K562 (cell line): ENCODE measurements around the gene IRAK2. TPM values are rescaled to one million over a fixed set of nuclear protein-coding genes. Genes with fewer than 3 reads are reported as not detected.

Experiments
- PTTG1 ChIP-seq: fragments of 450-650 bp; IDR thresholded peaks from 2 replicates; pipeline ENCODE4 v1.6.1; 2016; ENCODE audit warnings: low read depth, mild to moderate bottlenecking, missing genetic modification characterization, missing compliant biosample characterization
- RCOR1 ChIP-seq, 2 experiments: IDR thresholded peaks; 2 replicates each; pipeline ENCODE4 v1.6.1; 2012; ENCODE audit warnings: low read depth in 2 of 2, low read length in 2 of 2, borderline replicate concordance in 1 of 2, improper control_type of control experiment in 1 of 2
- SIX5 ChIP-seq, 2 experiments: IDR thresholded peaks; 2 replicates each; pipeline ENCODE4 v1.6.1; 2011; ENCODE audit warnings: low read length in 2 of 2, borderline replicate concordance in 1 of 2, low read depth in 1 of 2, mild to moderate bottlenecking in 1 of 2, moderate library complexity in 1 of 2; ENCODE audit not compliant: insufficient read depth in 1 of 2
- ZNF668 ChIP-seq: fragments of 250-450 bp; sonication (Bioruptor Pico); IDR thresholded peaks from 2 replicates; pipeline ENCODE4 v1.8.0; 2022; ENCODE audit warnings: mild to moderate bottlenecking, inconsistent platforms
- polyA plus RNA-seq, 8 experiments: library from polyadenylated mRNA; depleted of rRNA in 4 of 8; stranded (reverse) in 5 of 8; unstranded in 3 of 8; fragments of >200 nt; fragmentation: Nextera tagmentation in 2 of 8; fragmentation: Illumina TruSeq in 1 of 8; extraction: Ambion mirVana in 2 of 8; extraction: Trizol in 1 of 8; gene quantifications; 2 replicates each; pipeline versions ENCODE4 v1.2.1 to v1.2.3, GENCODE V29; 2011 to 2014; ENCODE audit warnings: inconsistent platforms in 1 of 8, missing spikeins in 1 of 8
- total RNA-seq, 7 experiments: library from RNA; depleted of rRNA in 6 of 7; stranded (reverse); fragments of >200 nt in 6 of 7; fragmentation: Illumina TruSeq in 2 of 7; extraction: Trizol in 2 of 7; gene quantifications; 2 replicates each; pipeline versions ENCODE4 v1.2.1 to v1.2.3, GENCODE V29; 2011 to 2021; ENCODE audit warnings: low replicate concordance in 1 of 7
- TF ChIP-seq, protein P1 (sequence below): fragments of 250-450 bp; sonication (Bioruptor Pico); IDR thresholded peaks from 2 replicates; pipeline ENCODE4 v1.5.0; 2021
- TF ChIP-seq, protein P2 (sequence below): fragments of 450-650 bp; IDR thresholded peaks from 2 replicates; pipeline ENCODE4 v1.6.1; 2016; ENCODE audit warnings: mild to moderate bottlenecking, moderate library complexity
- TF ChIP-seq, protein P3 (sequence below): fragments of 250-450 bp; sonication (Bioruptor Pico); IDR thresholded peaks from 2 replicates; pipeline ENCODE4 v1.4.0; 2020; ENCODE audit warnings: mild to moderate bottlenecking, moderate library complexity

IRAK2 gene
- total and polyA plus RNA-seq, 9 of the 15 experiments (the other 6 are each of a cell fraction or from before 2014, with no cell fraction given) = 0.42 to 4.4 (median 2.7) TPM

DNA sequence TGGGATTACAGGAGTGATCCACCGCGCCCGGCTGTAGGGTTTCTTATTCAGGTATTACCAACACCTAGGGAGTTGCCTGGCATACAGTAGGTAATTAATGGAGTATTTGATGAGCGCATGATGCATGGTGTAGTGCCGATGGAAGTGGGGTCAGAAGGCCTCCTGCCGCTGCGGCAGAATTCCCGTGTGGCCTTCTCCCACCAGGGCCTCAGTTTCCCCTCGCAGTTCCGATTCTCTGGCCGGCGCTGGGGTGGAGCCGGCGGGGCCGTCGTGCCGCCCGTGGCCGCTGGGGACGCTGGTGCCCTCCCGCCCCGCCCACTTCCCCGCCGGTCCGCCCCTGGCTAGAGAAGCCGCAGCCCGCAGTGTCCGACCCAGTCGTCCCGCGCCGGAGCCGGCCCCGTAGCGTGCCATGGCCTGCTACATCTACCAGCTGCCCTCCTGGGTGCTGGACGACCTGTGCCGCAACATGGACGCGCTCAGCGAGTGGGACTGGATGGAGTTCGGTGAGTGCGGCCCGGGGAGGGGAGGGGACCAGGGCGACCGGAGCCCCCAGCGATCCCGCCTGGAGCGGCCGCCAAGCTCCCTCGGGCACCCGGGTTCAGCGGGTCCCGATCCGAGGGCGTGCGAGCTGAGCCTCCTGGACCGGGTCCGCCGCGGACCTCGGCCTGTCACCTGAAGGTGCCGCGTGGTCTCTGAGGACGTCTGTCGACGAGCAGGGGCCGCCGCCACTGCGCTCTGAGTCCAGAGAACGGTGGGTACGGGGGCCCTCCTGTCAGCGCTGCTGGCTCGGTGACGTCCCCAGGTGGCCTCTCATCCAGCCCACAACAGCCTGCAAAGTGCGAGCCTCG lies at the start of gene IRAK2 (continued):
- TF ChIP-seq RCOR1 (IDR thresholded peaks at IDR 0.05; ENCODE audit: borderline replicate concordance in 1 of 2, low read depth in 2 of 2, low read length in 2 of 2) = peak in 1 of 2 experiments; percentile 32; a peak in 1 of 4 replicates
- TF ChIP-seq, protein P1, sequence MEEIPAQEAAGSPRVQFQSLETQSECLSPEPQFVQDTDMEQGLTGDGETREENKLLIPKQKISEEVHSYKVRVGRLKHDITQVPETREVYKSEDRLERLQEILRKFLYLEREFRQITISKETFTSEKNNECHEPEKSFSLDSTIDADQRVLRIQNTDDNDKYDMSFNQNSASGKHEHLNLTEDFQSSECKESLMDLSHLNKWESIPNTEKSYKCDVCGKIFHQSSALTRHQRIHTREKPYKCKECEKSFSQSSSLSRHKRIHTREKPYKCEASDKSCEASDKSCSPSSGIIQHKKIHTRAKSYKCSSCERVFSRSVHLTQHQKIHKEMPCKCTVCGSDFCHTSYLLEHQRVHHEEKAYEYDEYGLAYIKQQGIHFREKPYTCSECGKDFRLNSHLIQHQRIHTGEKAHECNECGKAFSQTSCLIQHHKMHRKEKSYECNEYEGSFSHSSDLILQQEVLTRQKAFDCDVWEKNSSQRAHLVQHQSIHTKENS (CRISPR knock-in tag) = no peak
- no peak for TF ChIP-seq PTTG1 (tag)
- no peak for TF ChIP-seq ZNF668 (CRISPR knock-in tag)
- TF ChIP-seq, protein P2, sequence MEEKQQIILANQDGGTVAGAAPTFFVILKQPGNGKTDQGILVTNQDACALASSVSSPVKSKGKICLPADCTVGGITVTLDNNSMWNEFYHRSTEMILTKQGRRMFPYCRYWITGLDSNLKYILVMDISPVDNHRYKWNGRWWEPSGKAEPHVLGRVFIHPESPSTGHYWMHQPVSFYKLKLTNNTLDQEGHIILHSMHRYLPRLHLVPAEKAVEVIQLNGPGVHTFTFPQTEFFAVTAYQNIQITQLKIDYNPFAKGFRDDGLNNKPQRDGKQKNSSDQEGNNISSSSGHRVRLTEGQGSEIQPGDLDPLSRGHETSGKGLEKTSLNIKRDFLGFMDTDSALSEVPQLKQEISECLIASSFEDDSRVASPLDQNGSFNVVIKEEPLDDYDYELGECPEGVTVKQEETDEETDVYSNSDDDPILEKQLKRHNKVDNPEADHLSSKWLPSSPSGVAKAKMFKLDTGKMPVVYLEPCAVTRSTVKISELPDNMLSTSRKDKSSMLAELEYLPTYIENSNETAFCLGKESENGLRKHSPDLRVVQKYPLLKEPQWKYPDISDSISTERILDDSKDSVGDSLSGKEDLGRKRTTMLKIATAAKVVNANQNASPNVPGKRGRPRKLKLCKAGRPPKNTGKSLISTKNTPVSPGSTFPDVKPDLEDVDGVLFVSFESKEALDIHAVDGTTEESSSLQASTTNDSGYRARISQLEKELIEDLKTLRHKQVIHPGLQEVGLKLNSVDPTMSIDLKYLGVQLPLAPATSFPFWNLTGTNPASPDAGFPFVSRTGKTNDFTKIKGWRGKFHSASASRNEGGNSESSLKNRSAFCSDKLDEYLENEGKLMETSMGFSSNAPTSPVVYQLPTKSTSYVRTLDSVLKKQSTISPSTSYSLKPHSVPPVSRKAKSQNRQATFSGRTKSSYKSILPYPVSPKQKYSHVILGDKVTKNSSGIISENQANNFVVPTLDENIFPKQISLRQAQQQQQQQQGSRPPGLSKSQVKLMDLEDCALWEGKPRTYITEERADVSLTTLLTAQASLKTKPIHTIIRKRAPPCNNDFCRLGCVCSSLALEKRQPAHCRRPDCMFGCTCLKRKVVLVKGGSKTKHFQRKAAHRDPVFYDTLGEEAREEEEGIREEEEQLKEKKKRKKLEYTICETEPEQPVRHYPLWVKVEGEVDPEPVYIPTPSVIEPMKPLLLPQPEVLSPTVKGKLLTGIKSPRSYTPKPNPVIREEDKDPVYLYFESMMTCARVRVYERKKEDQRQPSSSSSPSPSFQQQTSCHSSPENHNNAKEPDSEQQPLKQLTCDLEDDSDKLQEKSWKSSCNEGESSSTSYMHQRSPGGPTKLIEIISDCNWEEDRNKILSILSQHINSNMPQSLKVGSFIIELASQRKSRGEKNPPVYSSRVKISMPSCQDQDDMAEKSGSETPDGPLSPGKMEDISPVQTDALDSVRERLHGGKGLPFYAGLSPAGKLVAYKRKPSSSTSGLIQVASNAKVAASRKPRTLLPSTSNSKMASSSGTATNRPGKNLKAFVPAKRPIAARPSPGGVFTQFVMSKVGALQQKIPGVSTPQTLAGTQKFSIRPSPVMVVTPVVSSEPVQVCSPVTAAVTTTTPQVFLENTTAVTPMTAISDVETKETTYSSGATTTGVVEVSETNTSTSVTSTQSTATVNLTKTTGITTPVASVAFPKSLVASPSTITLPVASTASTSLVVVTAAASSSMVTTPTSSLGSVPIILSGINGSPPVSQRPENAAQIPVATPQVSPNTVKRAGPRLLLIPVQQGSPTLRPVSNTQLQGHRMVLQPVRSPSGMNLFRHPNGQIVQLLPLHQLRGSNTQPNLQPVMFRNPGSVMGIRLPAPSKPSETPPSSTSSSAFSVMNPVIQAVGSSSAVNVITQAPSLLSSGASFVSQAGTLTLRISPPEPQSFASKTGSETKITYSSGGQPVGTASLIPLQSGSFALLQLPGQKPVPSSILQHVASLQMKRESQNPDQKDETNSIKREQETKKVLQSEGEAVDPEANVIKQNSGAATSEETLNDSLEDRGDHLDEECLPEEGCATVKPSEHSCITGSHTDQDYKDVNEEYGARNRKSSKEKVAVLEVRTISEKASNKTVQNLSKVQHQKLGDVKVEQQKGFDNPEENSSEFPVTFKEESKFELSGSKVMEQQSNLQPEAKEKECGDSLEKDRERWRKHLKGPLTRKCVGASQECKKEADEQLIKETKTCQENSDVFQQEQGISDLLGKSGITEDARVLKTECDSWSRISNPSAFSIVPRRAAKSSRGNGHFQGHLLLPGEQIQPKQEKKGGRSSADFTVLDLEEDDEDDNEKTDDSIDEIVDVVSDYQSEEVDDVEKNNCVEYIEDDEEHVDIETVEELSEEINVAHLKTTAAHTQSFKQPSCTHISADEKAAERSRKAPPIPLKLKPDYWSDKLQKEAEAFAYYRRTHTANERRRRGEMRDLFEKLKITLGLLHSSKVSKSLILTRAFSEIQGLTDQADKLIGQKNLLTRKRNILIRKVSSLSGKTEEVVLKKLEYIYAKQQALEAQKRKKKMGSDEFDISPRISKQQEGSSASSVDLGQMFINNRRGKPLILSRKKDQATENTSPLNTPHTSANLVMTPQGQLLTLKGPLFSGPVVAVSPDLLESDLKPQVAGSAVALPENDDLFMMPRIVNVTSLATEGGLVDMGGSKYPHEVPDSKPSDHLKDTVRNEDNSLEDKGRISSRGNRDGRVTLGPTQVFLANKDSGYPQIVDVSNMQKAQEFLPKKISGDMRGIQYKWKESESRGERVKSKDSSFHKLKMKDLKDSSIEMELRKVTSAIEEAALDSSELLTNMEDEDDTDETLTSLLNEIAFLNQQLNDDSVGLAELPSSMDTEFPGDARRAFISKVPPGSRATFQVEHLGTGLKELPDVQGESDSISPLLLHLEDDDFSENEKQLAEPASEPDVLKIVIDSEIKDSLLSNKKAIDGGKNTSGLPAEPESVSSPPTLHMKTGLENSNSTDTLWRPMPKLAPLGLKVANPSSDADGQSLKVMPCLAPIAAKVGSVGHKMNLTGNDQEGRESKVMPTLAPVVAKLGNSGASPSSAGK = peak; percentile 82
- TF ChIP-seq SIX5 (IDR thresholded peaks at IDR 0.05; ENCODE audit: borderline replicate concordance in 1 of 2, insufficient read depth in 1 of 2, low read depth in 1 of 2, low read length in 2 of 2) = no peak
- TF ChIP-seq, protein P3, sequence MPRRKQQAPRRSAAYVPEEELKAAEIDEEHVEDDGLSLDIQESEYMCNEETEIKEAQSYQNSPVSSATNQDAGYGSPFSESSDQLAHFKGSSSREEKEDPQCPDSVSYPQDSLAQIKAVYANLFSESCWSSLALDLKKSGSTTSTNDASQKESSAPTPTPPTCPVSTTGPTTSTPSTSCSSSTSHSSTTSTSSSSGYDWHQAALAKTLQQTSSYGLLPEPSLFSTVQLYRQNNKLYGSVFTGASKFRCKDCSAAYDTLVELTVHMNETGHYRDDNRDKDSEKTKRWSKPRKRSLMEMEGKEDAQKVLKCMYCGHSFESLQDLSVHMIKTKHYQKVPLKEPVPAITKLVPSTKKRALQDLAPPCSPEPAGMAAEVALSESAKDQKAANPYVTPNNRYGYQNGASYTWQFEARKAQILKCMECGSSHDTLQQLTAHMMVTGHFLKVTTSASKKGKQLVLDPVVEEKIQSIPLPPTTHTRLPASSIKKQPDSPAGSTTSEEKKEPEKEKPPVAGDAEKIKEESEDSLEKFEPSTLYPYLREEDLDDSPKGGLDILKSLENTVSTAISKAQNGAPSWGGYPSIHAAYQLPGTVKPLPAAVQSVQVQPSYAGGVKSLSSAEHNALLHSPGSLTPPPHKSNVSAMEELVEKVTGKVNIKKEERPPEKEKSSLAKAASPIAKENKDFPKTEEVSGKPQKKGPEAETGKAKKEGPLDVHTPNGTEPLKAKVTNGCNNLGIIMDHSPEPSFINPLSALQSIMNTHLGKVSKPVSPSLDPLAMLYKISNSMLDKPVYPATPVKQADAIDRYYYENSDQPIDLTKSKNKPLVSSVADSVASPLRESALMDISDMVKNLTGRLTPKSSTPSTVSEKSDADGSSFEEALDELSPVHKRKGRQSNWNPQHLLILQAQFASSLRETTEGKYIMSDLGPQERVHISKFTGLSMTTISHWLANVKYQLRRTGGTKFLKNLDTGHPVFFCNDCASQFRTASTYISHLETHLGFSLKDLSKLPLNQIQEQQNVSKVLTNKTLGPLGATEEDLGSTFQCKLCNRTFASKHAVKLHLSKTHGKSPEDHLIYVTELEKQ (CRISPR knock-in tag) = no peak
